Stomach smooth muscle (tissue), 2 donors: ENCODE results near the gene YWHAB.

Source experiments
- H3K27ac ChIP-seq: one replicate; pipeline ENCODE4 v1.7.0; 2013; ENCODE audit warnings: mild to moderate bottlenecking, low read length, inconsistent platforms
- H3K27me3 ChIP-seq, 2 donors: one replicate each; pipeline ENCODE4 v1.7.0; 2013; ENCODE audit warnings: low read length in 2 of 2; ENCODE audit not compliant: insufficient read depth in 2 of 2, control insufficient read depth in 1 of 2
- H3K36me3 ChIP-seq, 2 donors: one replicate each; pipeline ENCODE4 v1.7.0; 2013; ENCODE audit warnings: low read length in 2 of 2; ENCODE audit not compliant: control insufficient read depth in 2 of 2, insufficient read depth in 2 of 2
- H3K4me1 ChIP-seq: one replicate; pipeline ENCODE4 v1.7.0; 2013; ENCODE audit warnings: low read length; ENCODE audit not compliant: control insufficient read depth, insufficient read depth
- H3K4me3 ChIP-seq, 2 donors: one replicate each; pipeline ENCODE4 v1.7.0; 2013; ENCODE audit warnings: low read length in 2 of 2
- H3K9ac ChIP-seq, 2 donors: one replicate each; pipeline ENCODE4 v1.7.0; 2013; ENCODE audit warnings: low read length in 2 of 2, mild to moderate bottlenecking in 1 of 2
- H3K9me3 ChIP-seq, 2 donors: one replicate each; pipeline ENCODE4 v1.7.0; 2013; ENCODE audit warnings: low read length in 2 of 2; ENCODE audit not compliant: control insufficient read depth in 2 of 2
- donor health status: healthy.
- donor health status: Pancreatic carcinoma.

Gene YWHAB

DNA sequence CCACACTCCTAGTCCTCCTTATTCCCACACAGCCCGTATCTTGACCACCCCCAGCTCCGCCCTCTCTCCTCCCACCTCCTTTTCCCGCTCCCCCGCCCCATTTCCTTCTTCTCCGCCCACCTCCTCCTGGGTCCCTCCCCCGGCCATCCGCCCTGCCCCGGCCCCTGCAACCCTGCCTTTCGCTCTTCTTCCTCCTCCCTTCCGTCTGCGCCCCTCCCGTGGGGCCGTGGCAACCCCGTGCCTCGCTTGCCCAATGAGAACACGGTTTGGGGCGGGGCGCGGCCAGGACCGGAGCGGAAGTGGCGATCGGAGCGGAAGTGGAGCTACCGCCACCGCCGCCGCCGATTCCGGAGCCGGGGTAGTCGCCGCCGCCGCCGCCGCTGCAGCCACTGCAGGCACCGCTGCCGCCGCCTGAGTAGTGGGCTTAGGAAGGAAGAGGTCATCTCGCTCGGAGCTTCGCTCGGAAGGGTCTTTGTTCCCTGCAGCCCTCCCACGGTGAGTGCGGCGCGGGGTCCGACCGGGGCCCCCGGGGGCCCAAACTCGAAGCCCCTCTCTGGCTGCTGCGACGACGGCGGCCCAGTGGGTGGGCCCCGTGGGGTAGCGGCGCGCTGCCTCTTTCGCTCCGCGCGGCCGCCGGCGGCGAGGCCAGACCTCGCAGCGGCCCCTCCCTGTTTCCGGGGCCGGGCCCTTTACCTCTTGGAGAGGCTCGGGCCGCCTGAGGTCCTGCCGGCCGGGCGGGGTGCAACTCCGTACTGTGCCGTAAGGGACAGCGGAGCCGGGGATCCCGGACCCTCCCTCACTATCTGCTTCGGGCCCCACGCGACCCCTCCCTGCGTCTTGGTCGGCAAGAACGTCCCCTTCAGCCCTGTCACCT lies at the start of gene YWHAB:
YWHAB (plus strand) TSS at position 314 of the 874 bp plus-strand sequence. CDS start 15,829 bp downstream, outside the sequence.
- Histone ChIP-seq H3K9me3 (no peaks in the 10 kb centered on the region), H3K27me3 (no peaks in the 10 kb centered on the region), H3K4me3 (peak within 1 kb of the TSS; percentile 93), H3K27ac (peak within 1 kb of the TSS; percentile 85), H3K36me3 (no peaks in the 10 kb centered on the region), H3K9ac (peak within 1 kb of the TSS; percentile 85 to 90), H3K4me1 (peaks cover 28% of the 10 kb centered on the region)

DNA sequence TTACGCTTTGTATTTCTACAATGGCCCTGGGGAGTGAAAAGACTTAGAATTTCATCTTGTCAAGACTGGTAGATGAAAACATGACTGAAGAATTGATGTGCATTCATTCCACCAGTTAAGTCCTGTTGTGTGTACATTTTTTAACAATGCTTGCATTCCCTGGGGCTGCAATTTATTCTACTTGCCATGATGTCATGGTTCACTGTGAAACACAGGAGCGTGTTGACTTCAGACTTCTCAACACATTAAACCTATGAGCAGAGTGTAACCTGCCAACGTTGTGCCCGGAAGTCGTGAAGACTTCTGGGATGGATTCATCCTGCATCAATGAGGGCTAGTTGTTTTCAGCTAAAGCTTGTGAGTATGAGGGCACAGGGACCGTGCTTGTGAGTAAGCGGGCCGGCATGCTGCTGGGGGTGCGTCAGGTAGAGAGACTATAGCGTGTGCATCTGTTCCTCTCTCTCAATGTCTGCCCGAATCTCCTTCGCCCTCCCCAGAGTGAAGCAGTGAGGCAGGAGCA lies 48.8 kb upstream of the YWHAB start:
- Histone ChIP-seq H3K27me3 (peaks cover 8 to 9% of the 10 kb centered on the region in 2 donors), H3K4me1 (no peaks in the 10 kb centered on the region), H3K9me3 (no peaks in the 10 kb centered on the region), H3K4me3 (no peak overlapping the region), H3K9ac (no peak overlapping the region), H3K36me3 (no peaks in the 10 kb centered on the region), H3K27ac (no peak overlapping the region)

DNA sequence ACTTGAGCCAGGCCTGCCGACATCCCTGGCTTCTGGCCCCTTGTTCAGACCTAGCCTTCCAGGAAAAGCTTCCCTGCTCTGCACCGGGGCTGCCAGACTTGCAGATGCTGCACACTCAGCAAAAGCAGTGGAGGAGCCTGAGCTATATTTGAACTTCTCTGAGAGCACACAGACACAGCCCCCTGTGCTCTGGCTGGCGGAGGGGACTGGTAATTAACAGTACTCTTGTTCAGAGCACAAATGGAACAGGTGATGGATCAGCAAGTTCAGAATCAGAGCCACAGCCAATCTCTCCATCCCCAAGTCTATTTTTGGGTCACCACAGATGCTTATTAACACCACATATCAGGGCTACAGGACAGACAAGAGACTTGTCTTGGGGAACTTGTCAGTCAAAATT lies 47.6 kb upstream of the YWHAB start:
- H3K4me1 ChIP-seq: no peaks in the 10 kb centered on the region
- no peak overlapping the region for H3K9ac ChIP-seq
- no peak overlapping the region for H3K4me3 ChIP-seq
- no peaks in the 10 kb centered on the region for H3K9me3 ChIP-seq
- H3K27ac ChIP-seq: no peak overlapping the region
- H3K36me3 ChIP-seq: no peaks in the 10 kb centered on the region
- H3K27me3 ChIP-seq: peaks cover 7 to 10% of the 10 kb centered on the region in 2 donors

DNA sequence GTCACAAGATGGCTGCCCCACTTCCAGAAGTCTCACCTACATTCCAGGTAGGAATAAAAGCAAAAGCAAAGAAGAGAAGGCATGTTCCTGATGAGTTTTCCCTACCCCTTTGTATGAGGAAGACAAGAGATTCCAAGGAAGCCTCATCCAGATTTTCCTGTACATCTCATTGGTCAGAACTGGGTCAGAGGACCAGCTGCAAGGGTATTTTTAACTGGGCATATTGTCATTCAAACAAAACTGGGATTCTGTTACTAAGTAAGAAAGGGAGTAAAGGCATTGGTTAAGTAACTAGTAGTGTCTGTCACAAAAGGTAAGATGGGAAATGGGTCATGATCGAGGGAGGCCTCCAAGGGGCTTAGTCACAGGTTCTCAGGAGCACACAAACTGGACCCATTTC lies 47.0 kb upstream of the YWHAB start:
- H3K4me3 ChIP-seq: no peak overlapping the region
- H3K27me3 ChIP-seq: peaks cover 6 to 13% of the 10 kb centered on the region in 2 donors
- H3K36me3 ChIP-seq: no peaks in the 10 kb centered on the region
- no peaks in the 10 kb centered on the region for H3K4me1 ChIP-seq
- no peak overlapping the region for H3K27ac ChIP-seq
- H3K9ac ChIP-seq: no peak overlapping the region
- H3K9me3 ChIP-seq: no peaks in the 10 kb centered on the region

DNA sequence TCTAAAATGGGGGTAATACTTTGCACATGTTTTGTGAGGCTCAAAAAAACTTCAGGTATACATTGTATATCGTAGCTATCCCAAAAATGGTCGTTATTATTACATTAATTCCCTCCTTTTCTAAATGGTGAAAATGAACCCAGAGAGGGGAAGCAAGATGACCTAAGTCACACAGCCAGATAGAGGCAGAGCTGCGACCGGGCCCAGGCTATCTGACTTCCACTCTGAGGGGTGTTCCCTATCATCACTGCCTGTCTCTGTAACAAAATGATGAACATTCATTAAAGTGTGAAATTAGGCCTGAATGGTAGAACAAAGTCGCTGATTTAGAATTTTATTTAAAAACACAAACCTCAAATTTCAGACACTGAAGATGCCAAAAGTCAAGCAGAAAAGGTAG lies 46.0 kb upstream of the YWHAB start:
- Histone ChIP-seq H3K9ac (no peak overlapping the region), H3K4me3 (no peak overlapping the region), H3K4me1 (no peaks in the 10 kb centered on the region), H3K27me3 (peaks cover 6 to 18% of the 10 kb centered on the region in 2 donors), H3K36me3 (no peaks in the 10 kb centered on the region), H3K9me3 (no peaks in the 10 kb centered on the region), H3K27ac (no peak overlapping the region)

DNA sequence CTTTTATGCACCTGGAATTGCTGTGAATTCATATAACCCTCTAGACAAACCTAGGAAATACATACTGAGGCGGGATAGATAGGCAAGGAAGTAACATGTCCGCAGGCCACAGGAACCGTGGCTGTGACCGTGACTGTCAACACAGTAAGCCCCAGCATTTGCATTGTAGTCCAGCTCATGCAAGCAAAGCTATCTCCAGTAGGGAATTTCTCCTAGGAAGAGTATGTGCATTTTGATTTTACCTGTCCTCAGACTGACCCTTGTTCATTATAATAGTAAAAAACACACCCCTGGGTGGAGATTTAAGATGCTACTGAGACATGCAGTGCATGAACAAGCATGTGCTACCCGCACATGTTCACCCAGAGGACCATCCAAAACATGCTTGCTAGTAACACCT lies 44.7 kb upstream of the YWHAB start:
- H3K9me3 ChIP-seq: no peaks in the 10 kb centered on the region
- no peaks in the 10 kb centered on the region for H3K36me3 ChIP-seq
- H3K27me3 ChIP-seq: peaks cover 6 to 16% of the 10 kb centered on the region in 2 donors
- H3K4me1 ChIP-seq: no peaks in the 10 kb centered on the region
- no peak overlapping the region for H3K4me3 ChIP-seq
- no peak overlapping the region for H3K27ac ChIP-seq
- H3K9ac ChIP-seq: no peak overlapping the region

DNA sequence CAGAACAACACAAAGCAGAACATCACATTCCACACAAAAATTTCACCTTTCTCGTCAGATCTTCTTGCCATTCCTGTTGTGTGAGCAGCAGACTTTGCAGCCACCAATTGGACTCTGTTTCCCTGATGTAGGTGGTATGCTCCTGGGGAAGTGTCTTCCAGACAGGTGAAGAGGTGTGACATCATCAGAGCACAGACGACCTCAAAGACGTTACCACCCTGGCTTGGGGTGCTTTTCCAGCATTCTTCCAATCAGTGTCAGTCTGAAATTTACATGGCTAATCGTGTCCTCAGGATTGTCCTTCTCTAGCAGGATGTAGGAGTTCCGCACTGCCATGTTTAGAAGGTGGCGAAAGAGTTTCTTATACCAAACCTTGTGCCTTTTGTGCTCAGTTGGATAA lies 43.5 kb upstream of the YWHAB start:
- Histone ChIP-seq H3K27ac (no peak overlapping the region), H3K4me3 (no peak overlapping the region), H3K9me3 (no peaks in the 10 kb centered on the region), H3K4me1 (no peaks in the 10 kb centered on the region), H3K9ac (no peak overlapping the region), H3K27me3 (peaks cover 0 to 12% of the 10 kb centered on the region in 2 donors), H3K36me3 (no peaks in the 10 kb centered on the region)

DNA sequence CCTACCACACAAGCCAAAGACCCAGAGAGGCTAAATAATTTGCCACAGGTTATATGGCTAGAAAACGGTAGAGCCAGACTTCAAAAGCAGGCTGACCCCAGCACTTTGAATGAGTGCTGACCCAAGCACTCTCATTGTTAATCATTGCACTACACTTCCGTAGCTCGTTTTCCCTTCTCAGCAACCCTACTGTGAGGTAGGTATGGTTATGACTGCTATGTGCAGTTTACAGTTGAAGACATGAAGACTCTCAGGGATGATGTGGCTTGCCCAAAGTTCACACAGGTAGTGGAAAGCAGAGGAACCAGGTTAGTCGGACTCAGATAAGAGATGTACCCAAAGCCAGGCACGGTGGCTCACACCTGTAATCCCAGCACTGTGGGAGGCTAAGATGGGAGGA lies 41.6 kb upstream of the YWHAB start:
- Histone ChIP-seq H3K27me3 (peaks cover 0 to 10% of the 10 kb centered on the region in 2 donors), H3K36me3 (no peaks in the 10 kb centered on the region), H3K9ac (no peak overlapping the region)

DNA sequence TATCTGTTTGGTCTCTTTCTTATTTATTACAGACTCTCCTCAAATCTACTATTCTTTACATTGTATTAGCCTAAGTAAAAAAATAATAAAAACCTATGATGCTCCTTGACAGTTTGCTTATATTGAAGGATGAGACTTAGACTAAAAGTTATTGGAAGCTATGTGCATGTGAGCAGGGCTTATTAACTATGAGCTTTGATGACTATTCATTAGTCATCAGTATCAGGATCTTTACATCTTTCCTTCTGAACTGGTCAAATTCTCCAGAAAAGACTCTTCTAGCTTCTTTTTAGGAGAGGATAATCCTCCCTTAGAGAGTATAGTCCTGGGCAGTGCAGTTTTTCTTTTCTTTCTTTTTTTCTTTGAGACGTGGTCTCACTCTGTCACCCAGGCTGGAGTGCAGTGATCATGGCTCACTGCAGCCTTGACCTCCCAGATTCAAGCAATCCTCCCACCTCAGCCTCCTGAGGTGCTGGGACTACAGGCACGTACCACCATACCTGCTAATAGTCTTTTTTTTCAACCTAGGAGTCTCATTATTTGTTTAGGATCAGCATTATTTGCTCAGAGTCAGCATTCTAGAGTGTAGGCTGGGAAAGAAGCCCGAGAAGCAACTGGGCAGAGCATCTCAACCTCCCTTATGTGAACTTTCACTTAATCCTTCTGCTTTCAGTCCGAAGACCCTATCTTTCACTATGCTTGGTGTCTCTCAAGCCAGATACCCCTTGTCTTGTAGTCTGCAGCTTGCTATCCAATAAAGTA lies 37.1 kb upstream of the YWHAB start:
- Histone ChIP-seq H3K4me3 (no peak overlapping the region), H3K9me3 (no peaks in the 10 kb centered on the region), H3K36me3 (no peaks in the 10 kb centered on the region), H3K27me3 (peaks cover 0 to 5% of the 10 kb centered on the region in 2 donors), H3K27ac (no peak overlapping the region), H3K4me1 (no peaks in the 10 kb centered on the region), H3K9ac (no peak overlapping the region)

More for the DNA sequence above, 41.6 kb upstream of the YWHAB start:
- Histone ChIP-seq H3K4me1 (no peaks in the 10 kb centered on the region), H3K4me3 (no peak overlapping the region), H3K27ac (no peak overlapping the region), H3K9me3 (no peaks in the 10 kb centered on the region)

DNA sequence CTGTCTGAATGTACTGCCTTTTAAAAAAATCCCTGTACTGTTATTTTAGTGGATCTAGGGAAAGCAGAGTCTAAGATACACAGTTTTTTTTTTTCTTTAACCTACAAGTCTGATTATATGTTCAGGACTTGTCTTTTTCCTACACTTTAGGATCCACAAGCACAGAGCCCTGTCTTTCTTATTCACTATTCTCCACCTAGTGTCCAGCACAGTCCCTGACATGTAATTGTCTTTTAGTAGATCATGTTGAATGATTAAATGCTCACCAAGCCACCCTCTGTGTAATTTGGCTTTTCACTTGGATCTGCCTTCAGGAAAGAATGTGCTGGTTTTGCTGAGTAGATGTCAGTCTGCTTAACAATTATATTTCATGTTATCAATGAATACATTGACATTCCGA lies 35.8 kb upstream of the YWHAB start:
- no peaks in the 10 kb centered on the region for H3K36me3 ChIP-seq
- no peak overlapping the region for H3K4me3 ChIP-seq
- no peak overlapping the region for H3K27ac ChIP-seq
- no peaks in the 10 kb centered on the region for H3K4me1 ChIP-seq
- no peaks in the 10 kb centered on the region for H3K27me3 ChIP-seq
- no peak overlapping the region for H3K9ac ChIP-seq
- H3K9me3 ChIP-seq: no peaks in the 10 kb centered on the region
